GM12878 (cell line): Measurements from ENCODE around the gene DYNC1I1. TPM values are rescaled to one million over a fixed set of nuclear protein-coding genes. Genes with fewer than 3 reads are reported as not detected.

Experiments
- ATAC-seq: fragments of 200-7000 bp; cut with Tn5 transposase; 3 replicates; pipeline ENCODE4 v1.9.1; 2020; ENCODE audit warnings: mild to moderate bottlenecking, moderate library complexity
- BruUV-seq: library from RNA; stranded (reverse); fragments of 400-500 nt; replicated peaks from 2 replicates; lab custom pipeline; 2021; lab: Mats Ljungman, UMichigan
- CTCF ChIA-PET: fragments of 300-600 bp; sonication (Branson Sonifier 250); formaldehyde crosslinking; extraction: SDS; loops from one replicate; lab custom pipeline; 2021; ENCODE audit warnings: inconsistent platforms; lab: Yijun Ruan, JAX
- POLR2A ChIA-PET: fragments of 350-600 bp; formaldehyde crosslinking; extraction: SDS; loops from one replicate; lab custom pipeline; 2021; ENCODE audit warnings: inconsistent platforms; lab: Charles Lee
- RAD21 ChIA-PET: fragments of 300-600 bp; sonication (Branson Sonifier 250); formaldehyde crosslinking; loops from one replicate; lab custom pipeline; 2023; ENCODE audit warnings: antibody characterized with exemption; ENCODE audit not compliant: unreplicated experiment; lab: Charles Lee
- SMC1A ChIA-PET: fragments of 300-600 bp; sonication (Branson Sonifier 250); formaldehyde crosslinking; loops from one replicate; lab custom pipeline; 2023; ENCODE audit not compliant: unreplicated experiment, uncharacterized antibody; lab: Charles Lee
- DNase-seq: peaks from one replicate; pipeline ENCODE4 v3.0.0-alpha.2; 2011; ENCODE audit warnings: low read depth, low spot score
- FAIRE-seq: peaks from 3 replicates; lab custom pipeline; 2011; peaks lifted over from hg19 to GRCh38; lab: Jason Lieb, UNC
- H2AFZ ChIP-seq: 2 replicates; pipeline ENCODE4 v1.6.0; 2011; ENCODE audit warnings: low read depth, low read length, control low read depth; ENCODE audit not compliant: control insufficient read depth
- H3K27ac ChIP-seq: 2 replicates; pipeline ENCODE4 v1.5.1; 2011; ENCODE audit warnings: control low read depth; ENCODE audit not compliant: control insufficient read depth, insufficient read depth
- H3K27me3 ChIP-seq, 2 experiments: replicated peaks in 1 of 2; 2 replicates each; pipeline versions ENCODE4 v1.6.0 to v1.6.1; 2011; ENCODE audit warnings: low read length in 1 of 2; ENCODE audit not compliant: control insufficient read depth in 2 of 2, insufficient read depth in 2 of 2
- H3K36me3 ChIP-seq, 2 experiments: 2 replicates each; pipeline ENCODE4 v1.5.1; 2011; ENCODE audit warnings: low read length in 1 of 2; ENCODE audit not compliant: control insufficient read depth in 2 of 2, insufficient read depth in 2 of 2
- H3K4me1 ChIP-seq: 2 replicates; pipeline ENCODE4 v1.6.1; 2011; ENCODE audit warnings: mild to moderate bottlenecking, low read length, moderate library complexity, mixed read lengths; ENCODE audit not compliant: control insufficient read depth, insufficient read depth
- H3K4me2 ChIP-seq: 2 replicates; pipeline ENCODE4 v1.6.0; 2011; ENCODE audit warnings: control low read depth; ENCODE audit not compliant: control insufficient read depth, insufficient read depth
- H3K4me3 ChIP-seq: fragments of 200-600 bp; sonication (generic); 2 replicates; pipeline ENCODE4 v1.5.1; 2016
- H3K79me2 ChIP-seq: 2 replicates; pipeline ENCODE4 v1.6.0; 2011; ENCODE audit warnings: low read length; ENCODE audit not compliant: control insufficient read depth, insufficient read depth
- H3K9ac ChIP-seq: 2 replicates; pipeline ENCODE4 v1.8.0; 2011; ENCODE audit warnings: low read length, control low read depth, mixed read lengths; ENCODE audit not compliant: control insufficient read depth, insufficient read depth
- H3K9me3 ChIP-seq: replicated peaks from 3 replicates; pipeline ENCODE4 v1.5.1; 2011; ENCODE audit warnings: mild to moderate bottlenecking, low read length; ENCODE audit not compliant: control insufficient read depth, insufficient read depth
- H4K20me1 ChIP-seq: 2 replicates; pipeline ENCODE4 v1.6.0; 2011; ENCODE audit not compliant: control insufficient read depth, insufficient read depth
- BCL11A ChIP-seq: IDR thresholded peaks from 2 replicates; pipeline ENCODE4 v1.6.1; 2011; ENCODE audit warnings: low read depth, low read length
- BCL3 ChIP-seq: IDR thresholded peaks from 2 replicates; pipeline ENCODE4 v1.6.1; 2011; ENCODE audit warnings: borderline replicate concordance, low read depth, mild to moderate bottlenecking, moderate library complexity, low read length; ENCODE audit not compliant: insufficient read depth, poor library complexity, severe bottlenecking
- BMI1 ChIP-seq: fragments of 450-650 bp; IDR thresholded peaks from 2 replicates; pipeline ENCODE4 v1.6.1; 2016; ENCODE audit warnings: mild to moderate bottlenecking, moderate library complexity, borderline replicate concordance
- BRCA1 ChIP-seq: IDR thresholded peaks from 2 replicates; pipeline ENCODE4 v1.6.1; 2011; ENCODE audit warnings: low read depth, low read length, improper control_type of control experiment
- CBFB ChIP-seq: IDR thresholded peaks from 2 replicates; pipeline ENCODE4 v1.6.1; 2016; ENCODE audit warnings: antibody characterized with exemption, low read depth
- CREB1 ChIP-seq: IDR thresholded peaks from 2 replicates; pipeline ENCODE4 v1.6.1; 2012; ENCODE audit warnings: low read depth, mild to moderate bottlenecking, inconsistent platforms
- EP300 ChIP-seq, 2 experiments: fragments of 150-350 bp in 1 of 2; IDR thresholded peaks; 2 replicates each; pipeline ENCODE4 v1.6.1; 2011 to 2012; ENCODE audit warnings: low read depth in 2 of 2, low read length in 2 of 2, borderline replicate concordance in 1 of 2, improper control_type of control experiment in 1 of 2, inconsistent platforms in 1 of 2; ENCODE audit not compliant: control insufficient read depth in 1 of 2
- ESRRA ChIP-seq: IDR thresholded peaks from 2 replicates; pipeline ENCODE4 v1.6.1; 2012; ENCODE audit warnings: mild to moderate bottlenecking, low read length, improper control_type of control experiment
- JUNB ChIP-seq: IDR thresholded peaks from 2 replicates; pipeline ENCODE4 v1.6.1; 2016; ENCODE audit warnings: antibody characterized with exemption, mild to moderate bottlenecking
- MYC ChIP-seq: IDR thresholded peaks from 2 replicates; pipeline ENCODE4 v1.6.1; 2011; ENCODE audit warnings: mild to moderate bottlenecking, low read length, moderate library complexity, inconsistent platforms; ENCODE audit not compliant: insufficient read depth, insufficient replicate concordance, insufficient read length, severe bottlenecking
- POLR2AphosphoS2 ChIP-seq: IDR thresholded peaks from 2 replicates; pipeline ENCODE4 v1.6.1; 2011; ENCODE audit warnings: low read depth, mild to moderate bottlenecking, low read length, improper control_type of control experiment, moderate library complexity
- POU2F2 ChIP-seq: IDR thresholded peaks from 3 replicates; pipeline ENCODE4 v1.6.1; 2011; ENCODE audit warnings: low read depth, mild to moderate bottlenecking, low read length, borderline replicate concordance
- RAD51 ChIP-seq: fragments of 450-650 bp; IDR thresholded peaks from 2 replicates; pipeline ENCODE4 v1.6.1; 2016; ENCODE audit warnings: moderate library complexity, mild to moderate bottlenecking, inconsistent platforms
- SRF ChIP-seq, 2 experiments: IDR thresholded peaks; 2 replicates each; pipeline ENCODE4 v1.6.1; 2011; ENCODE audit warnings: low read depth in 2 of 2, low read length in 2 of 2, mild to moderate bottlenecking in 1 of 2, moderate library complexity in 1 of 2
- STAT3 ChIP-seq: IDR thresholded peaks from 2 replicates; pipeline ENCODE4 v1.6.1; 2011; ENCODE audit warnings: low read depth, low read length, improper control_type of control experiment
- ZBTB4 ChIP-seq: fragments of 450-650 bp; formaldehyde crosslinking; IDR thresholded peaks from 2 replicates; pipeline ENCODE4 v1.4.0; 2022; ENCODE audit warnings: mild to moderate bottlenecking, moderate library complexity
- ZNF274 ChIP-seq: IDR thresholded peaks from one replicate; pipeline ENCODE4 v1.8.0; 2011; ENCODE audit not compliant: insufficient read length, insufficient read depth
- ZNF384 ChIP-seq: IDR thresholded peaks from 2 replicates; pipeline ENCODE4 v1.6.1; 2012; ENCODE audit warnings: low read depth, mild to moderate bottlenecking, low read length, improper control_type of control experiment, borderline replicate concordance
- WGBS: methylation state at CpG from one replicate; pipeline ENCODE4 v1.1.6; 2016; ENCODE audit warnings: low lambda C conversion rate; ENCODE audit not compliant: insufficient replicate concordance, insufficient coverage; ENCODE audit errors: missing lambda C conversion rate; 5-methylcytosine and 5-hydroxymethylcytosine counted together
- in situ Hi-C: fragments of 300-500 bp; cut with MboI; formaldehyde crosslinking; loops from 9 replicates; pipeline ENCODE4 v1.14.3; 2018; ENCODE audit warnings: mixed read lengths
- intact Hi-C: fragments of 100-400 bp; cut with micrococcal nuclease; formaldehyde crosslinking; loops from one replicate; pipeline ENCODE4 v1.14.2; 2022; ENCODE audit not compliant: unreplicated experiment
- polyA plus RNA-seq, 11 experiments: library from polyadenylated mRNA; depleted of rRNA in 4 of 11; unstranded in 6 of 11; stranded (reverse) in 5 of 11; fragments of >200 nt; fragmentation: Nextera tagmentation in 4 of 11; fragmentation: Illumina TruSeq in 1 of 11; extraction: Ambion mirVana in 4 of 11; extraction: Trizol in 1 of 11; gene quantifications; 1 replicate in 1 of 11; 2 replicates in 10 of 11; pipeline versions ENCODE4 v1.2.1 to v1.2.3, GENCODE V29; 2011 to 2016; ENCODE audit warnings: inconsistent platforms in 2 of 11, missing spikeins in 2 of 11, low read depth in 1 of 11
- total RNA-seq, 4 experiments: library from RNA; depleted of rRNA in 3 of 4; stranded (reverse); fragments of >200 nt in 3 of 4; fragmentation: Illumina TruSeq in 1 of 4; extraction: Trizol in 1 of 4; gene quantifications; 2 replicates each; pipeline versions ENCODE4 v1.2.1 to v1.2.3, GENCODE V29; 2013 to 2021

The DYNC1I1 gene
- total and polyA plus RNA-seq, 10 of the 15 experiments (the other 5 are each of a cell fraction or from before 2014, with no cell fraction given): 0.05 to 0.91 (median 0.14) TPM; not detected in 3

GRCh38 chr7:95976369-95977060, 204.2 kb downstream of the DYNC1I1 start (continued):
- TF ChIP-seq ZBTB4 (CRISPR knock-in tag): no peak
- no peak for TF ChIP-seq MYC
- TF ChIP-seq BRCA1: no peak
- no peak for TF ChIP-seq JUNB

GRCh38 chr7:95977994-95978393, 205.6 kb downstream of the DYNC1I1 start:
- ChIA-PET RAD21 (no interaction called here), POLR2A (no interaction called here), SMC1A (no interaction called here)
- H3K27ac ChIP-seq: no peak overlapping the region
- in situ Hi-C loops: no loop called here
- no TSS peak for BruUV-seq
- 40% methylated on average over 1 of the region's 1 CpG for WGBS
- no peaks in the 10 kb centered on the region for H3K36me3 ChIP-seq
- H3K4me3 ChIP-seq: no peak overlapping the region
- FAIRE-seq: no peak
- TF ChIP-seq EP300 (IDR thresholded peaks at IDR 0.05; ENCODE audit: borderline replicate concordance in 1 of 2, control insufficient read depth in 1 of 2, low read depth in 2 of 2, low read length in 2 of 2) (no peak), BCL11A (no peak), BMI1 (no peak), STAT3 (no peak), ZNF384 (no peak), BCL3 (no peak), POLR2AphosphoS2 (no peak), SRF (IDR thresholded peaks at IDR 0.05; ENCODE audit: low read depth in 2 of 2, low read length in 2 of 2) (no peak), CBFB (no peak), RAD51 (no peak), ZNF274 (no peak), POU2F2 (no peak), CREB1 (no peak), ESRRA (no peak)
- TF ChIP-seq, all 136 proteins: peak for 0
- intact Hi-C loops: no loop called here
- CTCF ChIA-PET: interaction anchor here (0.6 kb wide), 1 partner anchor 275 kb away, joined by 4 read pairs; no protein-coding TSS in a partner anchor
- H3K79me2 ChIP-seq: no peaks in the 10 kb centered on the region
- H3K9me3 ChIP-seq: no peaks in the 10 kb centered on the region
- no peaks in the 10 kb centered on the region for H4K20me1 ChIP-seq
- DNase-seq (no peak), ATAC-seq (no peak)
- H3K27me3 ChIP-seq: no peaks in the 10 kb centered on the region
- no peaks in the 10 kb centered on the region for H3K4me1 ChIP-seq
- no peak overlapping the region for H3K4me2 ChIP-seq
- H2AFZ ChIP-seq: no peak overlapping the region
- H3K9ac ChIP-seq: no peak overlapping the region
